Ramos (cell line): Measurements from ENCODE around the gene DCTN2.
"Not testable (repeated sequence)": the region's sequence is repeated elsewhere in the genome, so short reads cannot be mapped to it uniquely, and the experiment has no call there.

Experiments used
- in situ Hi-C: fragments of 300-500 bp; cut with MboI; formaldehyde crosslinking; loops from one replicate; pipeline ENCODE4 v1.14.3; 2022; ENCODE audit warnings: low sequenced_read_pairs; ENCODE audit not compliant: unreplicated experiment

DCTN2 gene

GRCh38 chr12:57518176-57518919 lies 28.6 kb downstream of the DCTN2 start:
- in situ Hi-C loops = no loop called here

- in situ Hi-C loops = not testable (repeated sequence)
Observed at GRCh38 chr12:57517718-57518117, 29.3 kb downstream of the DCTN2 start.

- in situ Hi-C loops = no loop called here
Observed at GRCh38 chr12:57517187-57517586, 29.8 kb downstream of the DCTN2 start.

GRCh38 chr12:57516617-57517153 lies 30.3 kb downstream of the DCTN2 start:
- in situ Hi-C loops = no loop called here

- in situ Hi-C loops = no loop called here
Observed at GRCh38 chr12:57515934-57516541, 31.0 kb downstream of the DCTN2 start.

GRCh38 chr12:57515408-57515933 lies 31.5 kb downstream of the DCTN2 start:
- in situ Hi-C loops = no loop called here

GRCh38 chr12:57514720-57515407 lies 32.1 kb downstream of the DCTN2 start:
- in situ Hi-C loops = no loop called here

GRCh38 chr12:57514246-57514645 lies 32.7 kb downstream of the DCTN2 start:
- in situ Hi-C loops = not testable (repeated sequence)

GRCh38 chr12:57513677-57514076 lies 33.3 kb downstream of the DCTN2 start:
- in situ Hi-C loops = not testable (repeated sequence)

- in situ Hi-C loops = no loop called here
Observed at GRCh38 chr12:57513266-57513665, 33.7 kb downstream of the DCTN2 start.

- in situ Hi-C loops = no loop called here
Observed at GRCh38 chr12:57512665-57513064, 34.3 kb downstream of the DCTN2 start.

GRCh38 chr12:57511588-57512325 lies 35.2 kb downstream of the DCTN2 start:
- in situ Hi-C loops = no loop called here

- in situ Hi-C loops = no loop called here
Observed at GRCh38 chr12:57511161-57511560, 35.8 kb downstream of the DCTN2 start.

- in situ Hi-C loops = not testable (repeated sequence)
Observed at GRCh38 chr12:57507796-57508195, 39.2 kb downstream of the DCTN2 start.

- in situ Hi-C loops = not testable (repeated sequence)
Observed at GRCh38 chr12:57506541-57506940, 40.5 kb downstream of the DCTN2 start.

GRCh38 chr12:57502311-57502969 lies 44.6 kb downstream of the DCTN2 start:
- in situ Hi-C loops = not testable (repeated sequence)

GRCh38 chr12:57500213-57500612 lies 46.8 kb downstream of the DCTN2 start:
- in situ Hi-C loops = no loop called here

- in situ Hi-C loops = no loop called here
Observed at GRCh38 chr12:57498571-57498970, 48.4 kb downstream of the DCTN2 start.

- in situ Hi-C loops = no loop called here
Observed at GRCh38 chr12:57498132-57498502, 48.9 kb downstream of the DCTN2 start.
